ENCODE results near the gene TDRD7. TPM values are rescaled to one million over a fixed set of nuclear protein-coding genes. Genes with fewer than 3 reads are reported as not detected.

Gene TDRD7
- total and polyA plus RNA-seq, 2 of the 8 experiments (the other 6 are each of a cell fraction or from before 2014, with no cell fraction given): 1.2 to 2.3 TPM

DNA sequence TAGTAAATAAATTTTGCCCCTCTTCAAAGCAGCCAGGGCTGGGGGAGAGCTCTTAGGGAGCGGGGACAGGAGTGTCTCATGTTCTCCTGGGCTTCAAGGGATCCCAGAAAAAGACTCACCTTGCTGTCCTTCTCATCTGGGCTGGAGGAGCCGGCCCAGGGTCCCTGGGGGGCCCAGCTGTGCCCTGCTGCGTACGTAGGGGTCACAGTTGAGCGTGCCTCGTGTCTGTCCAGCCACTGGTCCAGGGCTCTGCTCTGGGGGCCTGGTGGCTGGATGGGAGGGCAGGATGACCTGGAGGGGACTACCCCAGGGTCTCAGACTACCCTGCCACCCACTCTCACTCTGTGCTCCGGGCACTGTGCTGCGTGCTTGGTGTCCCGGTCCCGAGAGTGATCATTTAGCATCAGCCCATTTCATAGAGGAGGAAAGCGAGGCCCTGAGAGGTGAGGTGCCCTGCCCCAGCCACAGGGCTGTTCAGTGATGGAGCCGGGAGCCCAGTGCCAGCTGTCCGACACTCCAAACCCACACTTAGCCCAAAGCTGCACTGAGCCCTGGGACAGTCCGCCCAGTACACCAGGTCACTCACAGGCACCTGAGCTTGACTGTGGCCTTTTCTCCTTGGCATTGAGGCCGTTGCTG is 26.2 kb upstream of the TDRD7 start (continued):
- TF ChIP-seq JUND (IDR thresholded peaks at IDR 0.05; ENCODE audit: low read length) (no peak), POU5F1 (IDR thresholded peaks at IDR 0.05; ENCODE audit: low read depth, low read length) (no peak), TEAD4 (IDR thresholded peaks at IDR 0.05; ENCODE audit: low read depth, low read length) (no peak), HDAC6 (IDR thresholded peaks at IDR 0.05; ENCODE audit: low read depth, low read length) (no peak)

All from H1 (cell line).